OCI-LY7 (cell line): Measurements from ENCODE around the gene ADAMTS16. TPM values are rescaled to one million over a fixed set of nuclear protein-coding genes. Genes with fewer than 3 reads are reported as not detected.

Experiments used
- BruUV-seq: library from RNA; stranded (reverse); fragments of 400-500 nt; replicated peaks from 2 replicates; lab custom pipeline; 2021; lab: Mats Ljungman, UMichigan
- CTCF ChIA-PET: fragments of 300-600 bp; sonication (Branson Sonifier 250); formaldehyde crosslinking; loops from one replicate; lab custom pipeline; 2022; ENCODE audit warnings: antibody characterized with exemption; ENCODE audit not compliant: unreplicated experiment; lab: Charles Lee
- POLR2A ChIA-PET: fragments of 300-600 bp; sonication (Branson Sonifier 250); formaldehyde crosslinking; loops from one replicate; lab custom pipeline; 2022; ENCODE audit warnings: antibody characterized with exemption; lab: Charles Lee
- DNase-seq: peaks from one replicate; pipeline ENCODE4 v3.0.0-alpha.2; 2015; ENCODE audit warnings: low spot score
- H2AFZ ChIP-seq: fragments of 200-600 bp; sonication (generic), shearing (Covaris generic); 2 replicates; pipeline ENCODE4 v1.6.1; 2014; ENCODE audit warnings: mild to moderate bottlenecking, antibody characterized with exemption, low read length, moderate library complexity
- H3K27ac ChIP-seq: fragments of 200-600 bp; sonication (generic); 2 replicates; pipeline ENCODE4 v1.5.1; 2014; ENCODE audit warnings: mixed run types, low read depth, mild to moderate bottlenecking, moderate library complexity, low read length, inconsistent platforms; ENCODE audit not compliant: poor library complexity, severe bottlenecking
- H3K36me3 ChIP-seq: fragments of 200-600 bp; sonication (generic); 2 replicates; pipeline ENCODE4 v1.6.1; 2014; ENCODE audit warnings: mild to moderate bottlenecking, antibody characterized with exemption, low read length, moderate library complexity, mixed read lengths; ENCODE audit not compliant: insufficient read depth
- H3K4me1 ChIP-seq: fragments of 200-600 bp; sonication (generic); 2 replicates; pipeline ENCODE4 v1.5.1; 2014; ENCODE audit warnings: mild to moderate bottlenecking, low read length; ENCODE audit not compliant: insufficient read depth, poor library complexity, severe bottlenecking
- H3K4me2 ChIP-seq: fragments of 200-600 bp; sonication (generic); 2 replicates; pipeline ENCODE4 v1.6.1; 2014; ENCODE audit warnings: mild to moderate bottlenecking, low read length
- H3K4me3 ChIP-seq: fragments of 200-600 bp; sonication (generic); 2 replicates; pipeline ENCODE4 v1.5.1; 2014; ENCODE audit warnings: mild to moderate bottlenecking, low read depth, low read length; ENCODE audit not compliant: poor library complexity, severe bottlenecking
- H3K79me2 ChIP-seq: fragments of 200-600 bp; sonication (generic); 2 replicates; pipeline ENCODE4 v1.6.1; 2016; ENCODE audit warnings: low read depth, mild to moderate bottlenecking, low read length, moderate library complexity, mixed read lengths; ENCODE audit not compliant: insufficient read depth
- H3K9me2 ChIP-seq: fragments of 200-600 bp; sonication (generic); 2 replicates; pipeline ENCODE4 v1.6.1; 2016; ENCODE audit warnings: mild to moderate bottlenecking, low read length, mixed read lengths; ENCODE audit not compliant: insufficient read depth
- H3K9me3 ChIP-seq: fragments of 200-600 bp; sonication (generic); 2 replicates; pipeline ENCODE4 v1.6.1; 2014; ENCODE audit warnings: mild to moderate bottlenecking, mixed run types, low read length, mixed read lengths
- H4K20me1 ChIP-seq: fragments of 200-600 bp; sonication (generic); 2 replicates; pipeline ENCODE4 v1.6.1; 2014; ENCODE audit warnings: mild to moderate bottlenecking, antibody characterized with exemption, low read length, moderate library complexity, mixed read lengths; ENCODE audit not compliant: insufficient read depth
- CTCF ChIP-seq: fragments of 200-600 bp; sonication (generic); conservative IDR thresholded peaks from 2 replicates; pipeline ENCODE4 v1.5.1; 2014; ENCODE audit warnings: mild to moderate bottlenecking, antibody characterized with exemption, low read length, moderate library complexity, mixed read lengths
- EZH2phosphoT487 ChIP-seq: fragments of 200-600 bp; sonication (generic); IDR thresholded peaks from 2 replicates; pipeline ENCODE4 v1.6.1; 2018; ENCODE audit warnings: low read depth, borderline replicate concordance, mild to moderate bottlenecking, mixed run types, antibody characterized with exemption, low read length, moderate library complexity, mixed read lengths
- intact Hi-C: fragments of 100-400 bp; cut with micrococcal nuclease; formaldehyde crosslinking; loops from one replicate; pipeline ENCODE4 v1.10.0; 2022; ENCODE audit not compliant: unreplicated experiment
- total RNA-seq, 2 experiments: library from RNA; depleted of rRNA in 1 of 2; stranded (reverse); fragments of >200 nt in 1 of 2; shearing (Covaris generic) in 1 of 2; gene quantifications; 2 replicates each; pipeline ENCODE4 v1.2.3, GENCODE V29; 2014 to 2022

ADAMTS16 gene
- total RNA-seq, 2 experiments from 2014 or later, result not detected

- Histone ChIP-seq H3K4me1 (no peaks in the 10 kb centered on the region), H3K9me2 (no peaks in the 10 kb centered on the region), H3K36me3 (no peaks in the 10 kb centered on the region), H3K79me2 (no peaks in the 10 kb centered on the region), H3K27ac (no peak overlapping the region), H3K4me2 (no peak overlapping the region), H3K4me3 (no peak overlapping the region), H4K20me1 (no peaks in the 10 kb centered on the region), H2AFZ (no peak overlapping the region), H3K9me3 (no peaks in the 10 kb centered on the region)
- DNase-seq, result no peak
- ChIA-PET CTCF (no interaction called here), POLR2A (no interaction called here)
- BruUV-seq, result no TSS peak
- intact Hi-C loops, result no loop called here
- TF ChIP-seq CTCF (no peak), EZH2phosphoT487 (no peak)
Observed at GRCh38 chr5:5132234-5132633, 7.9 kb upstream of the ADAMTS16 start.

- Histone ChIP-seq H2AFZ (no peak overlapping the region), H4K20me1 (no peaks in the 10 kb centered on the region), H3K4me3 (no peak overlapping the region), H3K27ac (no peak overlapping the region), H3K4me2 (no peak overlapping the region), H3K79me2 (no peaks in the 10 kb centered on the region), H3K9me3 (no peaks in the 10 kb centered on the region), H3K9me2 (no peaks in the 10 kb centered on the region), H3K36me3 (no peaks in the 10 kb centered on the region), H3K4me1 (no peaks in the 10 kb centered on the region)
- no peak for TF ChIP-seq EZH2phosphoT487
- no peak for TF ChIP-seq CTCF
- BruUV-seq, result no TSS peak
- ChIA-PET CTCF (no interaction called here), POLR2A (no interaction called here)
- no peak for DNase-seq
- intact Hi-C loops, result no loop called here
Observed at GRCh38 chr5:5132693-5133295, 7.3 kb upstream of the ADAMTS16 start.

- H3K9me2 ChIP-seq, result no peaks in the 10 kb centered on the region
- H3K4me3 ChIP-seq, result no peak overlapping the region
- no peaks in the 10 kb centered on the region for H3K4me1 ChIP-seq
- H4K20me1 ChIP-seq, result no peaks in the 10 kb centered on the region
- TF ChIP-seq CTCF (no peak), EZH2phosphoT487 (no peak)
- no peak overlapping the region for H3K27ac ChIP-seq
- no peaks in the 10 kb centered on the region for H3K36me3 ChIP-seq
- CTCF ChIA-PET, result no interaction called here
- no peak for DNase-seq
- no peak overlapping the region for H2AFZ ChIP-seq
- H3K79me2 ChIP-seq, result no peaks in the 10 kb centered on the region
- POLR2A ChIA-PET, result no interaction called here
- no TSS peak for BruUV-seq
- no peaks in the 10 kb centered on the region for H3K9me3 ChIP-seq
- intact Hi-C loops, result no loop called here
- H3K4me2 ChIP-seq, result no peak overlapping the region
Observed at GRCh38 chr5:5134107-5134506, 6.0 kb upstream of the ADAMTS16 start.
